GM19099 (cell line): ENCODE results near the gene SLC38A3.

Source experiments
- POLR2A ChIP-seq: IDR thresholded peaks from 3 replicates; pipeline ENCODE4 v1.6.1; 2011; ENCODE audit warnings: low read depth; ENCODE audit not compliant: insufficient read length; ENCODE audit errors: extremely low read depth

Gene SLC38A3

GRCh38 chr3:50204804-50205412 is at the start of gene SLC38A3:
TSS of gene SLC38A3 (plus strand) at chr3:50205271. CDS start at chr3:50214200, 8,929 bp downstream.
- no peak for TF ChIP-seq POLR2A

GRCh38 chr3:50155491-50155878 is 49.6 kb upstream of the SLC38A3 start:
- no peak for TF ChIP-seq POLR2A

GRCh38 chr3:50155891-50156290 is 49.2 kb upstream of the SLC38A3 start:
- TF ChIP-seq POLR2A, result no peak

GRCh38 chr3:50156549-50157493 is 48.2 kb upstream of the SLC38A3 start:
- TF ChIP-seq POLR2A, result no peak

GRCh38 chr3:50157827-50158529 is 47.1 kb upstream of the SLC38A3 start:
- TF ChIP-seq POLR2A, result no peak

GRCh38 chr3:50158530-50159146 is 46.4 kb upstream of the SLC38A3 start:
- TF ChIP-seq POLR2A, result no peak

- TF ChIP-seq POLR2A, result no peak
Measured at GRCh38 chr3:50160561-50160983, 44.5 kb upstream of the SLC38A3 start.

- no peak for TF ChIP-seq POLR2A
Measured at GRCh38 chr3:50161320-50161719, 43.8 kb upstream of the SLC38A3 start.

- no peak for TF ChIP-seq POLR2A
Measured at GRCh38 chr3:50162034-50162883, 42.8 kb upstream of the SLC38A3 start.

- no peak for TF ChIP-seq POLR2A
Measured at GRCh38 chr3:50163572-50164455, 41.3 kb upstream of the SLC38A3 start.

GRCh38 chr3:50164481-50164880 is 40.6 kb upstream of the SLC38A3 start:
- TF ChIP-seq POLR2A, result no peak

- TF ChIP-seq POLR2A, result no peak
Measured at GRCh38 chr3:50164984-50165909, 39.8 kb upstream of the SLC38A3 start.

- TF ChIP-seq POLR2A, result no peak
Measured at GRCh38 chr3:50165910-50166538, 39.0 kb upstream of the SLC38A3 start.
